ENCODE data around the gene ZNF396.

GRCh38 chr18:35378574-35378896 is 1.4 kb upstream of the ZNF396 start:
- TF ChIP-seq CTCF (IDR thresholded peaks at IDR 0.05) (no peak), POLR2A (IDR thresholded peaks at IDR 0.05) (no peak), EP300 (IDR thresholded peaks at IDR 0.05) (no peak)
